Panc1 (cell line): Measurements from ENCODE around the gene DDOST.

Experiments
- CTCF ChIP-seq: fragments of 450-650 bp; IDR thresholded peaks from 2 replicates; pipeline ENCODE4 v1.5.1; 2017; ENCODE audit warnings: mild to moderate bottlenecking
- POLR2AphosphoS5 ChIP-seq: IDR thresholded peaks from 2 replicates; pipeline ENCODE4 v1.6.1; 2012; ENCODE audit warnings: mild to moderate bottlenecking, low read depth, low read length, moderate library complexity
- SIN3A ChIP-seq: IDR thresholded peaks from 2 replicates; pipeline ENCODE4 v1.6.1; 2012; ENCODE audit warnings: low read depth, mild to moderate bottlenecking, low read length, moderate library complexity, borderline replicate concordance; ENCODE audit not compliant: insufficient read depth

GRCh38 chr1:20612221-20612746, 48.9 kb downstream of the DDOST start:
- TF ChIP-seq CTCF (no peak), POLR2AphosphoS5 (no peak), SIN3A (no peak)
